H1 (cell line): ENCODE results near the gene C12orf43. TPM values are rescaled to one million over a fixed set of nuclear protein-coding genes. Genes with fewer than 3 reads are reported as not detected.
A peak's percentile ranks its signal among the peaks of the same experiment; 100 is the strongest.

Source experiments
- CTCF ChIA-PET: fragments of 300-600 bp; sonication (Branson Sonifier 250); formaldehyde crosslinking; loops from one replicate; lab custom pipeline; 2021; ENCODE audit not compliant: partially characterized antibody; lab: Charles Lee
- POLR2A ChIA-PET: fragments of 300-600 bp; sonication (Branson Sonifier 250); formaldehyde crosslinking; loops from one replicate; lab custom pipeline; 2021; ENCODE audit warnings: inconsistent platforms; ENCODE audit not compliant: partially characterized antibody; lab: Charles Lee
- DNase-seq, 2 experiments: peaks; one replicate each; pipeline versions ENCODE4 v3.0.0 to v3.0.0-alpha.2; 2010 to 2022; ENCODE audit warnings: low spot score in 2 of 2, low read depth in 1 of 2, mixed read lengths in 1 of 2
- FAIRE-seq: peaks from 2 replicates; lab custom pipeline; 2011; peaks lifted over from hg19 to GRCh38; lab: Jason Lieb, UNC
- H2AFZ ChIP-seq: 2 replicates; pipeline ENCODE4 v1.8.1; 2012; ENCODE audit warnings: low read length, inconsistent platforms
- H2AK5ac ChIP-seq: 2 replicates; pipeline ENCODE4 v1.6.1; 2013; ENCODE audit warnings: low read depth, low read length
- H2BK120ac ChIP-seq: replicated peaks from 2 replicates; pipeline ENCODE3; 2013; ENCODE audit warnings: low read depth, low read length, inconsistent platforms
- H2BK12ac ChIP-seq: 2 replicates; pipeline ENCODE4 v1.6.1; 2013; ENCODE audit warnings: low read depth, low read length
- H2BK15ac ChIP-seq: 2 replicates; pipeline ENCODE4 v1.6.1; 2013; ENCODE audit warnings: low read length
- H2BK20ac ChIP-seq: 2 replicates; pipeline ENCODE4 v1.6.1; 2013; ENCODE audit warnings: low read length
- H2BK5ac ChIP-seq: 2 replicates; pipeline ENCODE4 v1.6.1; 2013; ENCODE audit warnings: low read depth, low read length
- H3K14ac ChIP-seq: 2 replicates; pipeline ENCODE4 v1.6.1; 2013; ENCODE audit warnings: inconsistent platforms; ENCODE audit not compliant: insufficient read length
- H3K18ac ChIP-seq: 2 replicates; pipeline ENCODE4 v1.6.1; 2013; ENCODE audit warnings: low read length; ENCODE audit errors: extremely low read depth
- H3K23ac ChIP-seq: 2 replicates; pipeline ENCODE4 v1.6.1; 2013; ENCODE audit warnings: inconsistent platforms; ENCODE audit not compliant: insufficient read length
- H3K23me2 ChIP-seq: 2 replicates; pipeline ENCODE4 v1.6.1; 2013; ENCODE audit warnings: low read depth, low read length
- H3K27ac ChIP-seq: 2 replicates; pipeline ENCODE4 v1.6.1; 2011; ENCODE audit warnings: low read depth, low read length, inconsistent platforms
- H3K27me3 ChIP-seq, 4 experiments: replicated peaks in 1 of 4; 1 replicate in 1 of 4; 2 replicates in 3 of 4; pipeline versions ENCODE4 v1.6.1 to v1.8.1; 2011 to 2013; ENCODE audit warnings: low read length in 3 of 4, mild to moderate bottlenecking in 3 of 4, inconsistent platforms in 2 of 4, mixed read lengths in 2 of 4, moderate library complexity in 1 of 4; ENCODE audit not compliant: control insufficient read depth in 3 of 4, insufficient read depth in 3 of 4; ENCODE audit errors: extremely low read depth in 1 of 4
- H3K36me3 ChIP-seq, 4 experiments: 2 replicates each; pipeline versions ENCODE4 v1.6.1 to v1.8.1; 2011 to 2013; ENCODE audit warnings: mild to moderate bottlenecking in 4 of 4, low read length in 3 of 4, moderate library complexity in 2 of 4, control low read depth in 1 of 4, inconsistent platforms in 1 of 4; ENCODE audit not compliant: insufficient read depth in 4 of 4, control insufficient read depth in 2 of 4
- H3K4ac ChIP-seq: replicated peaks from 2 replicates; pipeline ENCODE3; 2013; ENCODE audit warnings: low read length, low read depth, mixed read lengths, inconsistent platforms; ENCODE audit not compliant: insufficient read length
- H3K4me1 ChIP-seq, 4 experiments: replicated peaks in 1 of 4; 1 replicate in 1 of 4; 2 replicates in 3 of 4; pipeline versions ENCODE4 v1.6.1 to v1.8.1; 2011 to 2013; ENCODE audit warnings: low read length in 3 of 4, inconsistent platforms in 2 of 4, mixed read lengths in 1 of 4; ENCODE audit not compliant: insufficient read depth in 4 of 4, control insufficient read depth in 3 of 4
- H3K4me2 ChIP-seq, 2 experiments: 2 replicates each; pipeline versions ENCODE4 v1.6.1 to v1.8.1; 2011 to 2013; ENCODE audit warnings: low read depth in 2 of 2, low read length in 2 of 2, control low read depth in 1 of 2, inconsistent platforms in 1 of 2, mild to moderate bottlenecking in 1 of 2; ENCODE audit not compliant: insufficient read depth in 1 of 2
- H3K4me3 ChIP-seq, 4 experiments: fragments of 200-600, 300-600 bp in 1 of 4; sonication (generic), shearing (Covaris generic), sonication (Bioruptor Twin) in 1 of 4; 2 replicates each; pipeline versions ENCODE4 v1.5.1 to v1.8.1; 2011 to 2016; ENCODE audit warnings: low read length in 4 of 4, low read depth in 3 of 4, control low read depth in 2 of 4, inconsistent platforms in 2 of 4, mild to moderate bottlenecking in 2 of 4, mixed read lengths in 1 of 4, moderate library complexity in 1 of 4; ENCODE audit not compliant: insufficient read depth in 2 of 4; ENCODE audit errors: extremely low read depth in 1 of 4
- H3K56ac ChIP-seq: replicated peaks from 2 replicates; pipeline ENCODE3; 2013; ENCODE audit warnings: low read depth, mild to moderate bottlenecking, mixed read lengths, low read length, inconsistent platforms; ENCODE audit not compliant: insufficient read length
- H3K79me1 ChIP-seq: 2 replicates; pipeline ENCODE4 v1.6.1; 2013; ENCODE audit warnings: low read depth, low read length, control low read depth
- H3K79me2 ChIP-seq, 2 experiments: 2 replicates each; pipeline versions ENCODE4 v1.6.1 to v1.8.1; 2012 to 2013; ENCODE audit warnings: low read length in 2 of 2, mild to moderate bottlenecking in 2 of 2, inconsistent platforms in 1 of 2; ENCODE audit not compliant: insufficient read depth in 2 of 2, control insufficient read depth in 1 of 2
- H3K9ac ChIP-seq, 4 experiments: replicated peaks in 1 of 4; 1 replicate in 1 of 4; 2 replicates in 3 of 4; pipeline versions ENCODE4 v1.6.1 to v1.8.1; 2011 to 2013; ENCODE audit warnings: low read depth in 3 of 4, low read length in 3 of 4, control low read depth in 2 of 4, mild to moderate bottlenecking in 2 of 4, moderate library complexity in 2 of 4, inconsistent platforms in 1 of 4; ENCODE audit errors: extremely low read depth in 1 of 4
- H3K9me3 ChIP-seq, 2 experiments: 2 replicates each; pipeline versions ENCODE4 v1.6.1 to v1.8.1; 2012 to 2013; ENCODE audit warnings: mild to moderate bottlenecking in 2 of 2, moderate library complexity in 2 of 2, control low read depth in 1 of 2, inconsistent platforms in 1 of 2, low read depth in 1 of 2, low read length in 1 of 2, mixed read lengths in 1 of 2; ENCODE audit not compliant: insufficient read depth in 2 of 2
- H4K20me1 ChIP-seq, 2 experiments: replicated peaks in 1 of 2; 2 replicates each; pipeline versions ENCODE3 to v1.8.1; 2011 to 2013; ENCODE audit warnings: inconsistent platforms in 2 of 2, low read length in 2 of 2, mild to moderate bottlenecking in 1 of 2; ENCODE audit not compliant: insufficient read depth in 2 of 2, control insufficient read depth in 1 of 2
- H4K5ac ChIP-seq: 2 replicates; pipeline ENCODE4 v1.6.1; 2013; ENCODE audit warnings: low read length, low read depth, mixed read lengths, inconsistent platforms; ENCODE audit not compliant: insufficient read length
- H4K8ac ChIP-seq: 2 replicates; pipeline ENCODE4 v1.8.0; 2013; ENCODE audit warnings: mild to moderate bottlenecking, moderate library complexity, low read length, inconsistent platforms; ENCODE audit not compliant: insufficient read depth; ENCODE audit errors: extremely low read depth
- H4K91ac ChIP-seq: replicated peaks from 2 replicates; pipeline ENCODE3; 2013; ENCODE audit warnings: low read length, mixed read lengths, inconsistent platforms; ENCODE audit not compliant: insufficient read length
- BRCA1 ChIP-seq: IDR thresholded peaks from 2 replicates; pipeline ENCODE4 v1.6.1; 2012; ENCODE audit warnings: low read depth, low read length, improper control_type of control experiment
- CHD2 ChIP-seq: IDR thresholded peaks from 2 replicates; pipeline ENCODE4 v1.6.1; 2012; ENCODE audit warnings: low read length, improper control_type of control experiment
- GABPA ChIP-seq: IDR thresholded peaks from 2 replicates; pipeline ENCODE4 v1.6.1; 2011; ENCODE audit warnings: mild to moderate bottlenecking, low read length, moderate library complexity, borderline replicate concordance; ENCODE audit not compliant: insufficient read depth
- HDAC2 ChIP-seq, 2 experiments: fragments of 300-600 bp in 1 of 2; sonication (generic) in 1 of 2; IDR thresholded peaks; 2 replicates each; pipeline ENCODE4 v1.6.1; 2011 to 2012; ENCODE audit warnings: low read depth in 2 of 2, low read length in 2 of 2, mild to moderate bottlenecking in 2 of 2, moderate library complexity in 2 of 2, borderline replicate concordance in 1 of 2, inconsistent platforms in 1 of 2
- JUND ChIP-seq: IDR thresholded peaks from 2 replicates; pipeline ENCODE4 v1.6.1; 2011; ENCODE audit warnings: mild to moderate bottlenecking, improper control_type of control experiment, low read length
- POU5F1 ChIP-seq: IDR thresholded peaks from 2 replicates; pipeline ENCODE4 v1.6.1; 2011; ENCODE audit warnings: low read depth, mild to moderate bottlenecking, low read length, moderate library complexity
- TAF7 ChIP-seq: optimal IDR thresholded peaks from 2 replicates; pipeline ENCODE3; 2011; ENCODE audit warnings: low read depth, mild to moderate bottlenecking, inconsistent platforms, low read length, moderate library complexity, borderline replicate concordance
- TCF12 ChIP-seq: IDR thresholded peaks from 2 replicates; pipeline ENCODE4 v1.6.1; 2011; ENCODE audit warnings: low read depth, mild to moderate bottlenecking, low read length
- YY1 ChIP-seq: IDR thresholded peaks from 2 replicates; pipeline ENCODE4 v1.6.1; 2011; ENCODE audit warnings: low read depth, mild to moderate bottlenecking, low read length
- WGBS, 2 experiments: shearing (Covaris generic) in 1 of 2; methylation state at CpG; one replicate each; pipeline versions ENCODE4 v1.1.6 to v1.1.7; 2013 to 2015; ENCODE audit warnings: low lambda C conversion rate in 2 of 2, mixed read lengths in 2 of 2, inconsistent platforms in 1 of 2, low coverage in 1 of 2, missing lambda C conversion rate in 1 of 2; ENCODE audit not compliant: insufficient replicate concordance in 2 of 2, insufficient coverage in 1 of 2, insufficient read length in 1 of 2; ENCODE audit errors: extremely low coverage in 1 of 2, missing lambda C conversion rate in 1 of 2; 5-methylcytosine and 5-hydroxymethylcytosine counted together
- polyA plus RNA-seq, 7 experiments: library from polyadenylated mRNA; depleted of rRNA in 3 of 7; stranded (reverse) in 5 of 7; unstranded in 2 of 7; fragments of >200 nt in 5 of 7; fragments of 200-250 nt in 2 of 7; gene quantifications; 1 replicate in 5 of 7; 2 replicates in 1 of 7; 4 replicates in 1 of 7; pipeline versions ENCODE4 v1.2.1 to v1.2.3, GENCODE V29; 2011 to 2013; ENCODE audit warnings: missing spikeins in 2 of 7, mixed read lengths in 2 of 7
- total RNA-seq: library from RNA; stranded (reverse); fragmentation: NEBNext Ultra II Directional; extraction: Animal tissue kit (Norgen Biotek cat#: 25700); gene quantifications from 2 replicates; pipeline ENCODE4 v1.2.1, GENCODE V29; 2021
- TF ChIP-seq, protein P1 (sequence below): IDR thresholded peaks from 2 replicates; pipeline ENCODE4 v1.6.1; 2012; ENCODE audit warnings: inconsistent platforms

The C12orf43 gene
- total and polyA plus RNA-seq, 2 of the 8 experiments (the other 6 are each of a cell fraction or from before 2014, with no cell fraction given), result 9.2 to 22.3 TPM

DNA sequence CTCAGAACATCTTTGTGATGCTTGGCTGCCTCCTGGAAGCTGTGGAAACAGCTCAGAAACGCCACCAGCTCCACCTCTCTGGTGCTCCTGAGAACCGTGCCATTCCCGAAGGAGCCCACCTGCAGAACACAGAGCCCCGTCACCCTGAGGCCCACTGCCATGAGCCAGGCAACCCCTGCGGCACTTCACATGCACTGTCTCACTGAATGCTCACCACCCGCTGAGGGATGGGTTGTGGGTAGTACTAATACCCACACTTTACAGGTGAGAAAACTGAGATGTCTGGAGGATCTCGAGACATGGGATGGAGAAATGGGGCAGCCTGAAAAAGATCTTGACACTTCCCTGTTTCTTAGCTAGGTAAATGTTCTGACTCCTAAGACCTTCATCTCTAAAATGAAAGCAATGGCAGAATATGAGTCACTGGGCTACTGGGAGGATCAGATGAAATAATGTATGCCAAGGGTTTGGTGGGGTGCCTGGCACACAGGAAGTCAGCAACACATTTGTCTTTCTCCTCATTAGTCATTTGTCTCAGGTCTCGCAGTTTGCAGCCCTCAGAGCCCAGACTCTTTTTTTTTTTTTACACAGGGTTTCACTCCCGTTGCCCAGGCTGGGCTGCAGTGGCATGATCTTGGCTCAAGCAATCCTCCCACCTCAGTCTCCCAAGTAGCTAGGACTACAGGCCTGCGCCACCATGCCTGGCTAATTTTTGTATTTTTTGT, 17.5 kb upstream of the C12orf43 start:
- Histone ChIP-seq H4K20me1 (no peaks in the 10 kb centered on the region), H2BK120ac (no peak overlapping the region), H2AK5ac (no peak overlapping the region), H3K18ac (no peak overlapping the region), H3K36me3 (no peaks in the 10 kb centered on the region), H3K27ac (no peak overlapping the region), H3K4me3 (no peak overlapping the region), H3K4ac (no peak overlapping the region), H2BK5ac (no peak overlapping the region), H3K9ac (no peak overlapping the region), H4K8ac (no peak overlapping the region), H3K56ac (no peak overlapping the region), H3K23ac (no peak overlapping the region), H3K27me3 (no peaks in the 10 kb centered on the region), H4K5ac (no peak overlapping the region), H3K79me2 (no peaks in the 10 kb centered on the region), H3K9me3 (no peaks in the 10 kb centered on the region), H2BK15ac (no peak overlapping the region), H4K91ac (no peak overlapping the region), H3K4me2 (no peak overlapping the region), H3K14ac (no peak overlapping the region), H3K79me1 (no peaks in the 10 kb centered on the region), H2BK12ac (no peak overlapping the region; the same call in 1 of the 2 replicates), H2AFZ (peak overlapping the region; percentile 44; the same call in 1 of the 2 replicates), H2BK20ac (no peak overlapping the region), H3K23me2 (no peaks in the 10 kb centered on the region), H3K4me1 (peaks cover 0 to 5% (median 4%) of the 10 kb centered on the region in 4 experiments; a peak in 4 of 7 replicates)
- DNase-seq (no peak), FAIRE-seq (no peak)
- no peak for TF ChIP-seq HDAC2 (IDR thresholded peaks at IDR 0.05; ENCODE audit: borderline replicate concordance in 1 of 2, low read depth in 2 of 2, low read length in 2 of 2)
- no peak for TF ChIP-seq TAF7
- TF ChIP-seq YY1, result no peak
- TF ChIP-seq, protein P1, sequence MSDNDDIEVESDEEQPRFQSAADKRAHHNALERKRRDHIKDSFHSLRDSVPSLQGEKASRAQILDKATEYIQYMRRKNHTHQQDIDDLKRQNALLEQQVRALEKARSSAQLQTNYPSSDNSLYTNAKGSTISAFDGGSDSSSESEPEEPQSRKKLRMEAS, result no peak
- no peak for TF ChIP-seq POU5F1
- no peak for TF ChIP-seq TCF12
- no peak for TF ChIP-seq JUND
- TF ChIP-seq CHD2, result no peak
- TF ChIP-seq GABPA, result no peak
- no peak for TF ChIP-seq BRCA1
- ChIA-PET POLR2A (no interaction called here), CTCF (interaction anchor here (1.5 kb wide), 2 partner anchors 27 to 62 kb away, joined by 3 to 6 read pairs; no protein-coding TSS in a partner anchor)
- WGBS, 2 experiments, result 91% methylated on average over 10 of the region's 10 CpGs; no CpG with 5 or more reads in 1 of the 2 experiments
